Lower leg skin (tissue), 3 donors: Measurements from ENCODE around the gene ADGRL3.

Source experiments
- CTCF ChIP-seq, 3 donors: fragments of 450-650 bp; IDR thresholded peaks; one replicate each; pipeline ENCODE4 v1.5.1; 2016; ENCODE audit warnings: antibody characterized with exemption in 3 of 3, mild to moderate bottlenecking in 3 of 3, moderate library complexity in 2 of 3
- POLR2A ChIP-seq, 2 donors: fragments of 450-650 bp; IDR thresholded peaks; one replicate each; pipeline ENCODE4 v1.6.1; 2016 to 2017; ENCODE audit warnings: antibody characterized with exemption in 2 of 2, mild to moderate bottlenecking in 1 of 2, moderate library complexity in 1 of 2

- TF ChIP-seq CTCF (IDR thresholded peaks at IDR 0.05): no peak
- TF ChIP-seq POLR2A (IDR thresholded peaks at IDR 0.05): no peak
These were observed 715.4 kb downstream of the ADGRL3 start for GRCh38 chr4:61915501-61915900.
